Measurements from ENCODE around the gene IMPDH2.

Gene IMPDH2

DNA sequence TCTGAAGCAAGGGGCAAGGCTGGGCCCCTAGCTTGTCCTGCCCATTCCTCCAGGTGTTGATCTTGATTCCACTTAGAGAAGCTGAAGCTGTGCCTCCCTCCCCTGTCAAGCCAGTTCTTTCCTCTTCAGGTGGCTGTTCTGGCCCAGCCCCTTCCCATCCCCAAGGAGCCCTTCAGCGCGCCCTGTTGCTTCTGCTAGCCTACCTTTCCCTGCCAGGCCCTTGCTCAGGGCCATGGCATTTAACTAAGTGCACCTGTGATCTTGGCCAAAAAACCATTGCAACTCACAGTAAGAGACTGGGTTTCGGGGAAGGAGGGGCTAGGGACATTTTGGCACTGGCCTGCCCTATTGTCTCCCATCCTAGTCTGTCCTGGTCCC, 23.9 kb downstream of the IMPDH2 start:
- no peak for DNase-seq

DNA sequence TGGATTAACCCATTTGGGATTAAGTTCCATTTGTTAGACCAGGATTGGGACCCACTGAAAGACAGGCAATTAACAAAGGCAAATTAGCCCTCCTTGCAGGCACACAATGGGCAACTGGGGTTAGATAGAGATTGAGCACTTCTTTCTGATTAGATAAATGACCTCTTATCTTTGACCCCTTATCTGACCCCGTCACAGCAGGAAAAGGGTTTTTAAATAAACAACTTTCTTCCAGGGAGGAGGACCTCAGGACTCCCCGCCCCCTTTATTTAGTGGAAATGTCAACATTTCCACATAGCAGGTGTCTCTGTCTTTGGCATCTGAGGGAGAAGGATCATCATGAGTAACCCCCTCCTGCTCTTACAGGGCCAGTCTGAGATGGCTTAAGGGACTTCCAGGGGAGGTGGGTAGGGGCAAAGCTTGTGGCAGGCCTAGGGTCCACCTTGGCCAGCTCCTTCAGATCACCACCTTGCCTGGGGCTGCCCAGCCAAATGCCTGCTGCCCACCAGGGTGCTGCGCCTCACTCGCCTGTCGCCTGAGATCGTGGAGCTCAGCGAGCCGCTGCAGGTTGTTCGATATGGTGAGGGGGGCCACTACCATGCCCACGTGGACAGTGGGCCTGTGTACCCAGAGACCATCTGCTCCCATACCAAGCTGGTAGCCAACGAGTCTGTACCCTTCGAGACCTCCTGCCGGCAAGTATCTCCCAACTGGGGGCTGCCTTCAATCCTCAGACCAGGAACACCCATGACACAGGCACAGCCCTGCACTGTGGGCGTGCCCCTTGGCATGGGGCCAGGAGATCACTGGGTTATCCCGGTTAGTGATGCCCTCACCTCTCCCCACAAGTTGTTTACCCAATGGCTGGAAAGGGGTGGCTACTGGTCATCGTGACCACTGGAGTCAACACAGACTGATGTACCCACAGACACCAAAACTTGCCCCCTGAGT, 24.6 kb downstream of the IMPDH2 start:
- DNase-seq: no peak

DNA sequence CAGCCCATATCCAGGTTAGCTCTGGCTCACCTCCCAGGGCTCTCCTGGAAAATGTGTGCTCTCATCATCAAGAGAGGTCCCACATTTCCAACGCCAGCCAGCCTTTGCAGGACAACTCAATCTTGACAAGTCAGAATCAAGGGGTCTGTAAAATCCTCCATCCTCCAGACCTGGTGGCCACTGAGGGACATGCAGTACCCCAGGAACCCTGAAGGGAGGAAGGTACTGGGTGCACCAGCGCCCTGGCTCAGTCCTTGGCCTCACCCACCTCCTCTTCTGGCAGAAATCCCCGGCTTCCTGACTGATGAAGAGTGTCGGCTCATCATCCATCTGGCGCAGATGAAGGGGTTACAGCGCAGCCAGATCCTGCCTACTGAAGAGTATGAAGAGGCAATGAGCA, 28.0 kb downstream of the IMPDH2 start:
- DNase-seq: no peak

DNA sequence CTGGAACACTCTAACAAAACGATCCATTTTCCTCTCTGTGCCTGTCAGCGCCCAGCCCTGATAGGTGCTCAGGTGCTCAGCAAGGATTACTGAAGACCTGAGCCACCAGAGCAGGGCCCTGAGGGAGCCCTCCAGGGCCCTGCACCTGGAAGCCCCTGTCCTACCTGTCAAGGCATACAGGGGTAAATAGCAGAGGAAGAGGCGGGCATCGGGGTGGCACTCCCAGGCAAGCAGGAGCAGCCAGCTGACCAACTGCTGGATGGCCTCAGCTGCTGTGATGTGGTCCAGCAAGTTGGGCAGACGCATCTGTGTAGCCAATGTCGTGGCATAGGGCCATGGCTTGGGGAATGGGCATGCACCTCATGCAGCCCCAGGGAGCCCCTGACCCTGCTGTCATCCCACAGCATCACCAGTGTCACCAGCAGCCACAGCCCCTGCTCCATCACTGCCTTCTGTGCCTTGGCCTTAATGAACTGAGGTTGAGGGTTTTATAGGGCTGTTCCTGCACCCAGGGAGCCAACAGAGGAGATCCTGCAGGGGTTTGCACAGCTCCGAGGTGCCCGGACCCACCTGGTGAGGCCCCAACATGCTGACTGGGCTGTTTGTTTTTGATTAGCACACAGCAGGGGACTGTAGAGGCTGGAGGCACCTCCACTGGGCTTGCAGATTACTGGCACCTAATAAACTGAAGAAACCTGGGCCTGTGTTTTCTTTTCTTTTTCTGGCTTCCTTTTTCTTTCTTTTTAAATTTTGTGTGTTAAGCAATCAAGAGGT, 29.9 kb downstream of the IMPDH2 start:
- DNase-seq: no peak

DNA sequence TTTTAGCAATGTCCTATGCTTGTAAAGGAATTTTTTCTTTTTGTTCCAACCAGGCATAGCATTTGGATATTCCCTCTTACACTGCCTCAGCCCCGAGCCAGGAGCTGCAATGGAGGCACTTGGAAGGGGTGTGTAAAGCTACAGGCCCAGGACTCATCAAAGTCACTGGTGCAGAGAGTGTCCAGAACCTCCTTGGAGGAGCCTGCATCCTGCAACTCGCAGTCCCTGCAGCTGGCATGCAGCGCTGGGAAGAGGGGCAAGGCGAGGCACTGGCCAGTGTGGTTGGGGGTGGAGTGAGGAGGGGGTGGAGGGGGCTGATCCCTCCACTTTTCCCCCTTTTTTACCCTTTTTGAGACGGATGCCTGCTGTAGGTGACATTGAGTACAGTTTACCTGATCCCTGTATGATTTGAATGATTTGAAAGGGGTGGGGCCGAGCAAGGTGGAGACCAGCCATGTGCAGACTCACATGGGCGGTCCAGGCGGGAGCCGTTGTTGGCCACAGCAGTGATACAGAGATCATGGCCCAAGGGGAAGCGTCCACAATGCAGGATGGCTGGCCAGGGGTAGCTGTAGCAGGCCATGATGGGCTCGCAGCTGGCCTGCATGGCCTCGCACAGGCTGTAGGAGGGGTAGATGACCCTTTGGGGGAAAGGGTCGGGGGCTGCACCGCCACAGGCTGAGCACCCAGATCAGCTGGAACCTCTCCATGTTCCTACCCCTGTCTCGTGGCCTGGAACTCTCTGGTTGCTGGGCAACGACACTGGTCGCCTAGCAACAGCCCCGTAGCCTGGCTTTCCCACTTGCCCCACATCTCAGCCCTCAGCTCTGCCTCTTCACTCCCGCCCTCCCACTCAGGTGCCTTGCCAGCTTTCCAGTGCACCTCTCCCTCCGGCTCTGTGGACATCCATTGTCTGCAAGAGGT, 31.2 kb downstream of the IMPDH2 start:
- no peak for DNase-seq

DNA sequence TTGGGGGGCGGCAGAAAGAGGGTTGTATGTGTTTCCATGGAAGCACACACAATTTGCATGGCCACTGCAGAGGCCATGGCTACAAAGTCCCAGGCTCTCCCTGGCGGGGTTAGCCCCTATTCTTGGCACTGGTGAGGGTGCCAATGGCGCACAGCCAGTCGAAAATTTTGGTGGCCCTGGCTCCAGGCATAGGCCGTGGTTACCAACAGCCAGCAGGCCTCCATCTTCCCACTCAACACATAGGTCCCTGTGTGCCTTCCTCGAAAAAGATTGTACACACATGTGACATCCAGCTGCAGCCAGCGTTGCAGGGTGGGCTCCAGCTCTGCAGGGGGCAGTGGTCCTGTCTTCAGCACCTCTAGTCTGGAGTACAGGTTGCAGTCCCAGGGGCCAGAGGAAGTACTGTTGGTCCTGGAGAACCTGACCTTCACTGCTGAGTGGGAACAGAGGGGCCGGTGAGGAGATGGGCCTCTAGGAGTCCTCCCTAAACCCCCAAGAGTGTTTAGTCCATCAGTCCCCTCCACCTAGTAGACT, 32.0 kb downstream of the IMPDH2 start:
- DNase-seq: no peak

DNA sequence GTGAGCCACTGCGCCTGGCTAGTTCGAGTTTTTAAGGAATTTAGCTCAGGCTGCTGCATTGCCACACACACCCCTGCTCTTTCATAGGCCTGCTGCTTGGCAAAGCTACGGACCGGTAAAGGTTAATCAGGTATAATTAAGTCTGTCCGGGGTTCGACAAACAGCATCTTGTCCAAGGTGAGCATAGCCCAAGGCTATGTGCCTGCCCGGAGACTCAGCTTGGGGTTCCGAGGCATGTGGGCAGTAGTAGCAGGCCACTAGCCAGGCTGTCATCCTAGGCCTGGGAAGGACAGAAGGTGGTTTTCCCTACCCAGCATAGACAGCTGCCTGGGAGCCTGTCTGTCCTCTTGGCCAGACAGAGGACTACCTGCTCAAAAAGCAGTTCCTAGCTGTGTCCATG, 32.6 kb downstream of the IMPDH2 start:
- DNase-seq: no peak

DNA sequence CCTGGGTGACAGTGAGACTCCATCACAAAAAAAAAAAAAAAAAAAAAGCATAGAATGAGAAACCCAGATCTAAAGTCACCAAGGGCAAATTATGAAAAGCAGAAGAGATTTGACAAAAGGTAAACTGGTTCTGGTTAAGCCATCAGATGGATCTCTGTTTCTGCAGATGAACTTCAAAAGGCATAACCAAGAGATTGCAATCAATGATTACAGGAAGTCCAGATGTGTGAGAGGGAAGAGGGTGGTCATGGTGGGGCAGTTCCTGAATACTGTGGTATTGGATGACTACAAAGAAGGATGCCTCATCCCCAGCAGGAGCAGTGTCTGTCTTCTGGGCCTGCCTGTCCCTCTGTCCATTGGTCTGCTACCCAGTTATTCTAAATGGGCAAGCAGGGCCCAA, 35.4 kb downstream of the IMPDH2 start:
- DNase-seq: no peak

DNA sequence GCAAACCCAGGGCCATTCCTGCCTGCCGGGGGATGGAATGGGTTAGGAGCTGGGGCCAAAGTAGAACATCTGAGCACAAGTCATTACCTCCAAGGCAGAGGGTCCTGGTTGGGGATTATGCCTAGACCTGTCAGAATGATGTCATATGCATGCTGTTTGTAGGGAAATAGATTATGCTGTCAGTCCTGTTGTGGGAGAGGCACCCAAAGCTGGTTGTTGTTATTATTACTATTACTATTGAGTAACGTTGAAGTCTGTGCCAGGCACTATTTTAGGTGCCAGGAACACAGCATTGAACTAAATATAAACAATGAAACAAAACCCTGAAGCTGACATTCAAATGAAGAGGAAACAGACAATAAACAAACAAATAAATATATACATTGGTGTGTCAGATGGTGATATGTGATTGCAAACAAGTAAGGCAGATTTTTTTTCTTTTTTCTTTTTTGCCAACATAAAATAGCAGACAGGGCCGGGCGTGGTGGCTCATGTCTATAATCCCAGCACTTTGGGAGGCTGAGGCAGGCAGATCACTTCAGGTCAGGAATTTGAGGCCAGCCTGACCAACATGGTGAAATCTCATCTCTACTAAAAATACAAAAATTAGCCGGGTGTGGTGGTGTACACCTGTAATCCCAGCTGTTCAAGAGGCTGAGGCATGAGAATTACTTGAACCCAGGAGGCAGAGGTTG, 37.2 kb downstream of the IMPDH2 start:
- DNase-seq: no peak

DNA sequence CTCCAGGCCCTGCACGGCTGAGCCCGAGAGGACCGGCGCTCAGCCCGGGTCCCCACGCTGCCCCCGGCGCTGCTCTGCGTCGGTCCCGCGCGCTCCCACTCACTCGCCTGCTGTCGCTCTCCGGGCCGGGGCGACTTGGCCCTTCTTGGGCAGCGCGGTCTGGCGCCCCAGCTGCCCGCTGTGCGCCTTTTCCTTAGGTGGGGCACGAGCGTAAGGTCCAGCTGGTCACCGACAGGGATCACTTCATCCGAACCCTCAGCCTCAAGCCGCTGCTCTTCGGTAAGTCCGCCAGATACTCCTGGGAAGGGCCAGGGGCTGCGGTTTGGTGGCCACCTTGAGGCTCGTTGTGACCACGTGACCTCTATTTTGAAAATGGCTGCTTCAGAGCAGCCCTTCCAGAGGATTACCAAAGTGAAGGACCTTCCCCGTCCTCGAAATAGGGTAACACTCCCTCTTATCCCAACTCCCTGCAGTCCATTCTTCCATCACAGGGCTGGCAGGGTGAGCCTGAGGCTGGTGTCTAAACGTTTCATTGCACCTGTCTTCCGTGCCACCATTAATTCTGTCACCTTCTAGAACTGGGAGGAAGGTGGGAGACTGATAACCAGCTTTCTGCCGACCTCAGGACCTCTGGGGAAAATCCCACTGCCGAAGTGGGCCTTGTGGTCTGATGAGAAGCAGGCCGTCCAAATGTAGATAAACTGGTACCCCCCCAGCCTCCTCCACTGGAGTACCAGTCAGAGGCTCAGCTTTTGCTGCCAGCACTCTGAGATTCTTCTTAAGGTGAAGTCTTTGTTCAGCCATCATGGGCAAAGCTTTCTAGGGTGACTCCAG, 38.3 kb downstream of the IMPDH2 start:
- DNase-seq: peak in 1 of 2 donors; percentile 25

DNA sequence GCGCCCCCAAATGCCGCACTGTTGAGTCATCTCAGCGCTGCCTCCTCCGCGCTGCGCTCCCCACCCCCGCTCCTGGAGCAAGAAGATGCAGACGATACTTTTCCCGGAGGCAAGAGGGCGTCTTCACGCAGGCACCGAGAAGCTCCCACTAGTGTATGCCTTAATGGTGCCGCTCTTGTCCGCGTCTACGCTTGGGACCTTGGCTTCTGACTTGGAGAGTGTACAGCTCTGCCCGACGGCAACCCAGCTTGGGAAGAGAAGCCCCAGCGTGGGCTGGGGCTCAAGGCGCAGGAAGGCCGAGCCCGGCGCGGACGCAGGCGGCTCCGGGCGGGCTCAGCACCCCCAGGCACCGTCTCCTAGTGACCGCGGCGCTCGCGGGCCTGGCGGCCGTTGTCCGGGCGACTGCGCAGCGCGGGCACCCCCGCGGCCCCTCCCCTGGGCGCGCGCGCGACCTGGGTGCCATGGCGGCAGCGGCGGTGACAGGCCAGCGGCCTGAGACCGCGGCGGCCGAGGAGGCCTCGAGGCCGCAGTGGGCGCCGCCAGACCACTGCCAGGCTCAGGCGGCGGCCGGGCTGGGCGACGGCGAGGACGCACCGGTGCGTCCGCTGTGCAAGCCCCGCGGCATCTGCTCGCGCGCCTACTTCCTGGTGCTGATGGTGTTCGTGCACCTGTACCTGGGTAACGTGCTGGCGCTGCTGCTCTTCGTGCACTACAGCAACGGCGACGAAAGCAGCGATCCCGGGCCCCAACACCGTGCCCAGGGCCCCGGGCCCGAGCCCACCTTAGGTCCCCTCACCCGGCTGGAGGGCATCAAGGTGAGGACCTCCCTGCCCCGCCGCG, 39.2 kb downstream of the IMPDH2 start, which contains the start of gene P4HTM:
P4HTM (plus strand) TSS at position 446 of the 840 bp plus-strand sequence; CDS start at position 462, 16 bp downstream.
- DNase-seq: peak; percentile 87 to 88

DNA sequence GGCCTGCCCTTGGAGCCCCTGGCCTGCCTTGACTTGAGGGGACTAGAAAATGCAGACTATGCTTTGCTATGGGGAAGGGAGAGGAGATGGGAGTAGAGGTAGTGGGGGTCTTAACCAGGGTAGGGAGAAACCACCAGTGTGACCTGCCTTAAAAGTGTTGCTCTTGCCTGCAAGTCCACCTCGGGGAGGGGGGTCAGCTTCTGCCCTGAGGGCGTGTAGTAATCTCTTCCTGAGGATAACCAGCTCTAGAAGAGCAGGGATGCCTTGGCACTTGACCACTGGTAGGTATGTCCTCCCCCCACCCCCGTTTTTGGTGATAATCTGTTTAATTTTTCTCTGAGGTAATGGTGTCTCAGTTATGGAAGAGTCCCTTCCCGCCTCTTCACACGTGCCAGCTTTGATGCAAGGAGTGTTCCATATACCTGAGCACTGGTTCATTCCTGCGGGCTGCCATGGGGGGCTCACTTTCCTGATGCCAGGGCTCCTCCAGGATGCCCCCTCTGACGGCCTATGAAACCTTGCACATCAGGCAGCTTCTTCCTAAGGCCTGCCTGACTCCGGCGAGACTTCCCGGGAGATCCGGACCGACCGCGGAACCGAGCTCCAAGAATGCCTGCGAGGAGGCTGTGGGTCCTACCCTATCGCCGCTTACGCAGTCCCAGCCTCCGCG, 39.9 kb downstream of the IMPDH2 start:
- no peak for DNase-seq

DNA sequence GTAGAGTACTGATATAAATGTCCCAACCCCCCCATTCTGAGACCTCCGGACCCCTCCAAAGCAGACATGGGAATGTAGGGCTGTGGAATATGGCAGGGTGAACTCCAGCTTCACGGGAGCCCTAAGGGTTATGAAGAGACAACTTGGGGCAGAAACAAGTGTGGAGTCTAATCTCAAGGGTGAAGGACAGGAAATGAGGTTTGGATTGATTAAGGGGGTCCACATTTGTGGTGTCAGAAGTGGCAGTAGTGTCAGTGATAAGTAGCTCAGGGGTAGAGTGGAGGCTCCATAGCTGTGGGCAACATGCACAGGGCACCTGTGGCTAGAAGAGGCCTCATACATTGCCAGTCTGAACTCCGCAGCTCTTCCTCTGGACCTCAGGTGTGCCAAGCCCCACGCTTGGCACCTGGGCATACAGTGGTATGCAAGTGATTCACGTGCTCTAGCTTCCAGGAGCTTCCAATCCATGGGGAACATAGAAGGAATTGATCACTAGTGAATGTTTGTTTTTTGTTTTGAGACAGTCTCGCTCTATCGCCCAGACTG, 43.3 kb downstream of the IMPDH2 start:
- no peak for DNase-seq

DNA sequence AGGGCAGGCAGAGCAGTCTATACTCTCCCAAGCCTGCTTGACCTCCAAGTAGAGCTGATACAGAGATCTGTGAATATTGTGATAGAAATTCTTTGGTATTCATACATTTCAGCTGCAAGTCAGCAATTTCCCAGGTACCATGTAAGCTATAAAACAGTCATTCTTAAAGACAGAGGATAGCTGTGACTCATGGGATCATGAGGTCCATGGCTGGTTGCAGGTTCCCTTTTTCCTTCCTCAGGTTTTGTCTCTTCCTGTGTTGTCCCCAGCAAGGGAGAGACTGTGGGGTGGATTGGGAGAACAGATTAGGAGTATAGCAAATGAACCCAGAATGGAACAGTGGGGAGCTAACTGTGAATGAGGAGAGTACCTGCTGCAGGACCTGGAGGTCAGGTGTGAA, 44.5 kb downstream of the IMPDH2 start:
- DNase-seq: no peak

DNA sequence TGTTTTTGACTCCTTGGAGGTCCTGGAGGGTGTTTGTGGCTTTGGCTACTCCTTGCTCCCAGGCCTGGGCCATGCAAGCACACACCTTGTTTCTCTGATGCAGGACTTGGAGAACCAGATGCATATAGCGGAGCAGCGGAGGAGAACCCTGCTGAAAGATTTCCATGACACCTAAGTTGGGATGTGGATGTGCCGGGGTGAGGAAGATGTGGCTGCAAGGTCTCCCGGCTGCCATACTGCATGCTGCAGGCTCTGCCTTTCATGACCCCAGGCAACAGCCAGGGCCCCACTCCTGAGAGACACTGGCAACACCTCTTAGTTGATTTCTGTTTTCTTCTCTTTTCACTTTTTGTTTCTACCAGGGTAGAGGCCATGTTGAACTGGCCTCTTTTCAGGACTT, 46.1 kb downstream of the IMPDH2 start:
- DNase-seq: no peak

DNA sequence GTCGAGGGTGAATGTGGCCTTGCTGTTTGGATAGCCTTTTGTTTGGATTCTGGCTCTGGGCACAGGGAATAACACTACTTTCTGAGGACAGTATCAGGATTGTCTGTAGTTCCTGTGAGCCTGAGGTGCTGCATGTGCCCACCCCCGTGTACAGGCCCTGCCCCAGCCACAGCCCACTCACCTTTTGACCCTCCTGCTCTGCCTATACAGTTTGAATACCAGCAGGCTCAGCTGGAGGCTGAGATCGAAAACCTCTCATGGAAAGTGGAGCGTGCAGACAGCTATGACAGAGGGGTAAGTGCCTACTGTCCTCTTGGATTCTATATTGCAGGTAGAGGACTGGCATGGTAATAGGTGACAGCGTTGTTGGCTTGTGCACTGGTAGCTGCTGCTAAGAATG, 46.5 kb downstream of the IMPDH2 start:
- DNase-seq: no peak

DNA sequence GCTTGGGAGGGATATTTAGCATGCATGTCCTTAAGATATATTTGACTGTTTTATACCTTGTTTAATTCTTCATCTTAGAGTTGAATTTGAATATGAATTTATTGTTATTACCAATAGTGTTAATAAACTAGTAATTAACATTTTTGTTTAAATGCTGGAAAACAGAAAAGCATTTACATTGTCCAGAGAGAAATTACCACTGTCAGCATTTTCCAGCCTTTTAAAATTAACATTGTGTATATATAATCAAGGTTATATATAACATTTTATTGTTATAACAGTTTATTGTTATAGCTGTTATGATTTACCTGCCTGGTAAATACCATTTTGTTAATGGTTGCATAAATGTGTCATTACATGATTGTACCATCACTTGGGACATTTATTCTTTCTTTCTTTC, 47.2 kb downstream of the IMPDH2 start:
- no peak for DNase-seq

DNA sequence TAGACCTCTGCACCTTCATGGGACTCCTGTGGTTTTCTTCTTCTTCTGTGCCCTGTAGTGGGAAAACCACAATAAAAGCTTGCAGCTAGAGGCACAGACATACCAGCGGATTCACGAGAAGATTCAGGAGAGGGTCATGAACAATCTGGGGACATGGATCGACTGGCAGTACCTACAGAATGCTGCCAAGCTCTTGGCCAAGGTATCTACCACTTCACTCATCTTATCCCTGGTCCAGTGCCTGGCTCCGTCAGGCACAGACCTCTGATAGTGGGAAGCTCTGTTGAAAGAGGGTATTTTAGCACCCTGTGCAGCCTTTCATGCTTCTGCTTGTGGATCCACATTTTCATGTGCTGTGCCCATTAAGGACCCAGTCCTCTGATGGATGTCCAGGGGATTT, 48.9 kb downstream of the IMPDH2 start:
- no peak for DNase-seq

DNA sequence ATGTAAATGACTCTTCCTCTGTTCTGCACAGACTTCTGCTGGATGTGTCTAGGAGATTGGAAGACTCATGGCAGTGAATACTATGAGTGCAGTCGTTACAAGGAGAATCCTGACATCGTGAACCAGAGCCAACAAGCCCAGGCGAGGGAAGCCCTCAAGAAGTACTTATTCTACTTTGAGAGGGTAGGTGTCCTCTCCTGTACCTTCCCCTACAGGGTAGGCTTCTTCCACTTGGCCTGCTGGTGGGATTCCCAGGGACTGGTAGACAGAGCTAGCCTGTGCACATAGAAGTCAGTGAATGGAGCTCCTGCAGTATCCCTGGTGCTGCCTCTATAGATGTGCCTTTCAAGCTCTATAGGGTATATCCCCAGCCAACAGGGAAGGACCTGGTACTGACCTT, 49.7 kb downstream of the IMPDH2 start:
- no peak for DNase-seq
